ENCODE data around the gene SMAD1. TPM values are rescaled to one million over a fixed set of nuclear protein-coding genes. Genes with fewer than 3 reads are reported as not detected.

The SMAD1 gene
- total RNA-seq, 1 experiment from 2014 or later, result 21.1 TPM

DNA sequence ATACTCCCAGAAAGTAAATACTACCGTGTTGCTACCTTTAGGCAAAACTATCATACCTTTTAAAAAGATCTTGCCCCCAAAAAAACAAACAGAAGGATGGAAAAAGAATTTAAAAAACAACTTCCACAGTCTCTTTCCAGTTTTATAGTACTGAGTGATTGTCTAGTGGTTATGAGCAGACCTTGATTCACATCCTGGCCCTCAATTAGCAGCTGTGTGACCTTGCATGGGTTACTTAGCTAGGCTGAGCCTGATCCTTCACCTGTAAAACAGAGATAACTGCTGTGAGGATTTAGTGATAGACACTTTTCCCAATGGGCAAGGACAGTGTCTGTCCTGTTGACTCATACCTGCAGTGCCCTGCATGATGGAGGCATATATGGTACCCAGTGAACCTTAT is 49.0 kb downstream of the SMAD1 start:
- Histone ChIP-seq H4K20me1 (ENCODE audit: control insufficient read depth, insufficient read depth, insufficient read length) (no peaks in the 10 kb centered on the region), H2BK120ac (ENCODE audit: low read depth, low read length, poor library complexity, severe bottlenecking) (no peak overlapping the region), H2AFZ (ENCODE audit: low read length) (no peak overlapping the region), H4K91ac (ENCODE audit: insufficient read length, low read depth, low read length) (no peak overlapping the region), H3K27ac (ENCODE audit: insufficient read length, low read depth, low read length) (no peak overlapping the region), H3K4me1 (ENCODE audit: insufficient read depth, low read length) (no peaks in the 10 kb centered on the region), H3K4me2 (ENCODE audit: insufficient read depth, insufficient read length, low read length) (no peak overlapping the region), H3K79me1 (ENCODE audit: insufficient read depth, low read depth, low read length, poor library complexity, severe bottlenecking) (no peaks in the 10 kb centered on the region), H2BK5ac (ENCODE audit: insufficient read length, low read length) (no peak overlapping the region), H3K27me3 (ENCODE audit: insufficient read depth, low read length) (no peaks in the 10 kb centered on the region), H3K14ac (ENCODE audit: insufficient read depth, low read length) (no peak overlapping the region), H3T11ph (ENCODE audit: low read length) (no peak overlapping the region), H4K5ac (ENCODE audit: insufficient read length, low read depth, low read length) (no peak overlapping the region), H2BK20ac (ENCODE audit: low read depth, low read length, poor library complexity, severe bottlenecking) (no peak overlapping the region), H2BK12ac (ENCODE audit: insufficient read length, low read depth, low read length) (no peak overlapping the region), H3K4ac (ENCODE audit: low read depth, low read length) (no peak overlapping the region), H3K79me2 (ENCODE audit: insufficient read depth, low read length) (no peaks in the 10 kb centered on the region), H2AK5ac (ENCODE audit: insufficient read length, low read length) (no peak overlapping the region), H4K8ac (replicated peaks; ENCODE audit: insufficient read length, low read depth, low read length) (no peak overlapping the region), H3K9me3 (ENCODE audit: control insufficient read depth, low read depth, low read length) (no peaks in the 10 kb centered on the region), H3K18ac (ENCODE audit: insufficient read length, low read depth, low read length) (no peak overlapping the region), H3K23ac (ENCODE audit: insufficient read length, low read depth, low read length) (no peak overlapping the region), H3K23me2 (ENCODE audit: insufficient read length, low read depth, low read length, poor library complexity, severe bottlenecking) (no peaks in the 10 kb centered on the region), H3K9ac (ENCODE audit: extremely low read depth, insufficient read length, low read length) (no peak overlapping the region), H2BK15ac (ENCODE audit: low read depth, low read length) (no peak overlapping the region), H3K56ac (ENCODE audit: insufficient read length, low read depth, low read length) (no peak overlapping the region)
- no peak for DNase-seq
- Mint-ChIP-seq H3K4me3 (no peak overlapping the region), H3K36me3 (ENCODE audit: insufficient read depth in 1 of 3, low read depth in 3 of 3) (no peaks in the 10 kb centered on the region; a peak in 1 of 7 replicates), H3K27me3 (ENCODE audit: low read depth) (no peaks in the 10 kb centered on the region), H3K9me3 (no peaks in the 10 kb centered on the region), H3K4me1 (peaks cover 19% of the 10 kb centered on the region in 2 experiments), H3K27ac (no peak overlapping the region)
- no CpG with 5 or more reads among the region's 1 CpG for WGBS (ENCODE audit: extremely low coverage, insufficient read length, low lambda C conversion rate)
- TF ChIP-seq, protein P1, sequence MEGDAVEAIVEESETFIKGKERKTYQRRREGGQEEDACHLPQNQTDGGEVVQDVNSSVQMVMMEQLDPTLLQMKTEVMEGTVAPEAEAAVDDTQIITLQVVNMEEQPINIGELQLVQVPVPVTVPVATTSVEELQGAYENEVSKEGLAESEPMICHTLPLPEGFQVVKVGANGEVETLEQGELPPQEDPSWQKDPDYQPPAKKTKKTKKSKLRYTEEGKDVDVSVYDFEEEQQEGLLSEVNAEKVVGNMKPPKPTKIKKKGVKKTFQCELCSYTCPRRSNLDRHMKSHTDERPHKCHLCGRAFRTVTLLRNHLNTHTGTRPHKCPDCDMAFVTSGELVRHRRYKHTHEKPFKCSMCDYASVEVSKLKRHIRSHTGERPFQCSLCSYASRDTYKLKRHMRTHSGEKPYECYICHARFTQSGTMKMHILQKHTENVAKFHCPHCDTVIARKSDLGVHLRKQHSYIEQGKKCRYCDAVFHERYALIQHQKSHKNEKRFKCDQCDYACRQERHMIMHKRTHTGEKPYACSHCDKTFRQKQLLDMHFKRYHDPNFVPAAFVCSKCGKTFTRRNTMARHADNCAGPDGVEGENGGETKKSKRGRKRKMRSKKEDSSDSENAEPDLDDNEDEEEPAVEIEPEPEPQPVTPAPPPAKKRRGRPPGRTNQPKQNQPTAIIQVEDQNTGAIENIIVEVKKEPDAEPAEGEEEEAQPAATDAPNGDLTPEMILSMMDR (conservative IDR thresholded peaks at IDR 0.05), result no peak
